CD4-positive, alpha-beta T cell treated with Interleukin-15 for 1 hour (primary cell): ENCODE data around the gene FANCE.
"Not testable (repeated sequence)": the region's sequence is repeated elsewhere in the genome, so short reads cannot be mapped to it uniquely, and the experiment has no call there.

Experiments
- DNase-seq: peaks from one replicate; pipeline ENCODE4 v3.0.0-alpha.2; 2020

FANCE gene

GRCh38 chr6:35435074-35435837, 16.9 kb upstream of the FANCE start:
- no peak for DNase-seq

DNA sequence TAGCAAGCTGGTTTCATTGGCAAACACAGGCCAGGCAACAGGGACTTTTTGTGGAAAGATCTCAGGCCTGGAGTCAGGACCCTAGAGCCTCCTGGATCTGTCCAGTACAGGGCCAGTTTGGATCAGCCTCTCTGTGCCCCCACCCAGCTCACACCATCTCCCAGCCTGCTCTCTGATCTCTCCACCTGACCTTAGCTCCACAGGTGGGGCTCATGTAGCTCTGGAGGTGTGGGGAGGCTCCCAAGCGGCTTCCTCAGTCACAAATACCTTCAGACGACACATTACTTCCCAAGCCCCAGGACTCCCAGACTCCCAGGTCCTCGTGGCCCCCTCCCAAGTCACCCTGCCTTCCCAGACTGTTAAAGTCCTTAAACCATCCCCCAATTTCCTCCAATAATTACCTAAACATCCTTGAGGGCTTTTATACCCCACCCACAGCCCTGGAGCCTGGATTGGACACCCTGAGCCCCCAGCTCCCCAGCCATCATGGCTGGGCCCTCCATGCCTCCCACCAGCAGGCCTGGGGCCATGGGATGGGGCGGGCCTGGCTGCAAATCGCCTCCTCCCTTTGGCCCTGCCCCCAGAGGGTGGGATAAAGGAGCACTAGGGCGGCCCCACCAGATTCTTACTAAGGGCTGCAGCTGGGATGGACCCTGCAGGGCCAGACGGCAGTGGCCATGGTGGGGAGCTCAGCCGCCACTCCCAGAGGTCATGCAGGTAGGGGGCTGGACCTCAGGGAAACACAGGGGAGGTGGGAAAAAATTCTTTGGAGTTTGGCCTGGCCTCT, 15.9 kb upstream of the FANCE start:
- no peak for DNase-seq

DNA sequence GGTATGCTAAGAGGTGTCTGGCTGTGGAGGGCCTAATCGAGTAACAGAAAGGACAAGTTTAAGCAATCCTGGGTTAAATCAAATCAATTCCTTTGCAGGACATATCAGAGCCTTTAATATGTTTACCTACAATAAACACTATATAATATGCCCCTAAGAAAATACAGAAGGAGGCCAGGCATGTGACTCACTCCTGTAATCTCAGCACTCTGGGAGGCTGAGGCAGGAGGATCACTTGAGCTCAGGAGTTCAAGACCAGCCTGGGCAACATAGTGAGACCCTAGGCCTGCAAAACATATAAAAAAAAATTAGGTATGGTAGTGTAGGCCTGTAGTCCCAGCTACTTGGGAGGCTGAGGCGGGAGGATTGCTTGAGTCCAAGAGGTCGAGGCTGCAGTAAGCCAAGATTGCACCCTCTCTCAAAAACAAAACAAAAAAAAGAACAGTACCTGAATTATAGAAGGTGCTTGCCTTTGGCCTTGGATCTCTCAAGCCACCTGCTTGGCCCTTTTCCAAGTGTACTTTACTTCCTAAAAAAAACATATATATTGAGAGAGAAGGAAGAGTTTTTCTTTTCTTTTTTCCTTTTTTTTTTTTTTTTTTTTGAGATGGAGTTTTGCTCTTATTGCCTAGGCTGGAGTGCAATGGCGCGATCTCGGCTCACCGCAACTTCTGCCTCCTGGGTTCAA, 13.6 kb upstream of the FANCE start:
- DNase-seq: not testable (repeated sequence)

GRCh38 chr6:35439308-35439707, 12.8 kb upstream of the FANCE start:
- no peak for DNase-seq

GRCh38 chr6:35441205-35441604, 10.9 kb upstream of the FANCE start:
- DNase-seq: no peak

GRCh38 chr6:35441642-35442041, 10.5 kb upstream of the FANCE start:
- no peak for DNase-seq

DNA sequence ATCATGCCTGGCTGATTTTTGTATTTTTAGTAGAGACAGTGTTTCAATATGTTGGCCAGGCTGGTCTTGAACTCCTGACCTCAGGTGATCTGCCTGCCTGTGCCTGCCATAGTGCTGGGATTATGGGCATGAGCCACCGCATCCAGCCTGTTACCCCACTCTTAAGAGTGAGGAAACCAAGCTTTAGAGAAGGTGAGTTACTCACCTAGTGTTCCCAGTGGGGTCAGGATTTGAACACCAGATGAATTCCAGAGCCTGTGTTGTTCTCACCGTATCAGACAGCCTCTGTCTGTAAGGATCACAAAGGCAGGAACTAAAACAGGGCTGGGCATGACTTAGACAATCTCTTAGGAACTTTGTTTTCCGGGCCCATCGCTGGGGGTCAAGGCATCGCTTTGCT, 9.4 kb upstream of the FANCE start:
- no peak for DNase-seq

GRCh38 chr6:35443341-35444030, 8.7 kb upstream of the FANCE start:
- no peak for DNase-seq

DNA sequence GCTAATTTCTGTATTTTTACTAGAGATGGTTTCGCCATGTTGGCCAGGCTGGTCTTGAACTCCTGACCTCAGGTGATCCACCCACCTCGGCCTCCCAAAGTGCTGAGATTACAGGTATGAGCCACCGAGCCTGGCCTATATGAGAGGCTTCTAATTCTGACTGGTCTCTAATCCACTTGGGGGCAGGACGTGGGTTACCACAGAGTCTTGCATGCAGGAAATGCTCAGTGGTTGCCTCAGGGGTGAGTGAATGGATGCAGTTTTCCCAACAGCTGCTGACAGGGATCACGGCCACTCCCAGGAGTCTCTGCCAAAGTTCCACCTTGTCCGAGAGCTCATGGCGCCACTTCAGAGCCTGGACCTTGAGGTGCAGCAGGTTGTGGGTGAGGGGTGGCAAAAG, 6.4 kb upstream of the FANCE start:
- DNase-seq: no peak

- no peak for DNase-seq
Observed at GRCh38 chr6:35448191-35448590, 3.9 kb upstream of the FANCE start.

DNA sequence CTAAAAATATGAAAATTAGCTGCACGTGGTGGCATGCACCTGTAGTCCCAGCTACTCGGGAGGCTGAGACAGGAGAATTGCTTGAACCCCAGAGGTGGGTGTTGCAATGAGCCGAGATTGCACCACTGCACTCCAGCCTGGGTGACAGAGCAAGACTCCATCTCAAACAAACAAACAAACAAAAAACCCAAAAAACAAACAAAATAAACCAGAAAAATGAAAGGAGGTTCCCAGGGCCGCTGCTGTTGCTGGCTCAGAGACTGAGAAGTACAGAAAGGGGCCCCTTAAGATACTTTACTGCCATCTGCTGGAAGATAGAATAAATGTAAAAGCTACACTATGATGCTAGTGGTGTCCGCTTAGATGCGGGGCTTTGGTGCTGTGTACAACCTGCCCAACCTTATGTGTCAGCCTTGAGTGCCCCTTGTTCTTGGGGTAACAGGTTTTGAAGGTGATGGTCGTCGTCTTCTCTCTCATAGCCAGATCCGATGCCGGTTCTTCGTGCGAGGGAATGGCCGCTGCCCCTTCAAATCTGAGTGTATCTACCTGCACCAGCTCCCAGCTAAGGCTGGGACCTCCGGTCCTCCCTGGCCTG, 2.8 kb upstream of the FANCE start:
- peak; percentile 29 for DNase-seq

- no peak for DNase-seq
Observed at GRCh38 chr6:35451354-35452182, 570 bp upstream of the FANCE start.

GRCh38 chr6:35453236-35453635, 1.1 kb downstream of the FANCE start:
- no peak for DNase-seq

DNA sequence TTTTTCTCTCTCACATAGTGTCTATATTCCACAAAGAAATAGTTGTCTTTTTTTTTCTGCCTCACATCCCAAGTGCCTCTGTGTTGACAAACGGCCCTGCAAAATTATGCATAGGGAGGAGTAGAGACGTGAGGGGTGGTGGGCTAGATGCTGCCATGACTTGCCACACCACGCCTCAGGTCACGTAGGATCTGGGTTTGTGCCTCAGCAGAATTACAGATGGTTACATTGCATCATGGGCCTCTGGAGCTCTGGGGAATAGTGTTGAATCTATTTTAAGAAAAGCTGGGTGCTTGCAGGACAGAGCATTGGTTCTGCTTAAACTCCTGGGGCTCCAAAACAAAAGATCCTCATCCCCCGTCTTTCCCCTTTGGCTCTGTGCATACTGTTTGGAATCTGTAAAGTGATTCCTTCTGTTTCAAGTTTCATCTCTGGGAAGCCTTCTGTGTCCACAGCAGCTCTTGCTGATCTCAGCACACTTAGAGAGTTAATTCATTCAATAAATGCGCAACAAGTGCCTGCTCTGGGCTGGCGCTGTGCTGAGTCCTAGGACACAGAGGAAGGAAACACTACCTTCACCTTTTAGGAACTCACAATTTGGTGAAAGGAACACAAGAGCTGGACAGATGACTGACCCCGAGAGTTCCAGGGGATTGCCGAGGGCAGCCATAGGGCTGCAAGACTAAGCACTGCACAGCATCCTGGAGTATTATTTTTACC, 2.4 kb downstream of the FANCE start:
- DNase-seq: no peak

GRCh38 chr6:35457907-35458306, 5.8 kb downstream of the FANCE start:
- no peak for DNase-seq

DNA sequence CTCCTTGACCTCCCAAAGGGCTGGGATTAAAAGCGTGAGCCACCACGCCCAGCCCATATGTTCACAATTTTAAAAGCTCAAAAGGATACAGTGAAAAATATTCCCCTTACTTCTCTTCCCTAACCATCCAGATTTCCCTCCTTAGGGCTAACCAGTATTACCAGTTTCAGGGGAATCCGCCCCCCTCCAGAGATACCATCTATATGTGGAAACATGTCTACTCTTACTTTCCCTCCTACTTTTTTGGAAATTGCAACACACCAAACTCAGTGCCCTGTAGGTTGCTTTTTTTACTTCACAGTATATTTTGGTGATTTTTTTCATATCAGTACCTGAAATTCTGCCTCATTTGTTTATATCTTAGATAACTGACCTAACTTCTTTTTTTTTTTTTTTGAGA, 9.1 kb downstream of the FANCE start:
- DNase-seq: no peak

GRCh38 chr6:35463292-35463691, 11.2 kb downstream of the FANCE start:
- no peak for DNase-seq

DNA sequence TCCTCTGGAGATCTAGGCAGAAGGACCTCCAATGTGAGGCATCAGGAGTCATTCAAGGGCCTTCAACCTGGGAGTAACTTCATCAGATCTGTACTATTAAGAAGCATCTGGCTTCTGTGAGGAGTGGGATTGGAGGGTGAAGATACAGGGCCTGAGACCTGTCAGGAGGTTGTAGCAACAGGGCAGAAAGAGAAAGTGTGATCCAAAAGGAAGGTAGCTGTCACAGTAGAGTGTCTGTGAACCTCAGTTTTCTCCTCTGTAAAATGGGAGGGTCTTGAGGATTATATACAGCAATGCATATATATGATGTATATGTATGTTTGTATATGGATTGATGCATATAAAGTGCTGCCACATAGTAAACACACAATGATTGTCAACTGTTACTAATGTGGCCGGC, 13.5 kb downstream of the FANCE start:
- DNase-seq: no peak

DNA sequence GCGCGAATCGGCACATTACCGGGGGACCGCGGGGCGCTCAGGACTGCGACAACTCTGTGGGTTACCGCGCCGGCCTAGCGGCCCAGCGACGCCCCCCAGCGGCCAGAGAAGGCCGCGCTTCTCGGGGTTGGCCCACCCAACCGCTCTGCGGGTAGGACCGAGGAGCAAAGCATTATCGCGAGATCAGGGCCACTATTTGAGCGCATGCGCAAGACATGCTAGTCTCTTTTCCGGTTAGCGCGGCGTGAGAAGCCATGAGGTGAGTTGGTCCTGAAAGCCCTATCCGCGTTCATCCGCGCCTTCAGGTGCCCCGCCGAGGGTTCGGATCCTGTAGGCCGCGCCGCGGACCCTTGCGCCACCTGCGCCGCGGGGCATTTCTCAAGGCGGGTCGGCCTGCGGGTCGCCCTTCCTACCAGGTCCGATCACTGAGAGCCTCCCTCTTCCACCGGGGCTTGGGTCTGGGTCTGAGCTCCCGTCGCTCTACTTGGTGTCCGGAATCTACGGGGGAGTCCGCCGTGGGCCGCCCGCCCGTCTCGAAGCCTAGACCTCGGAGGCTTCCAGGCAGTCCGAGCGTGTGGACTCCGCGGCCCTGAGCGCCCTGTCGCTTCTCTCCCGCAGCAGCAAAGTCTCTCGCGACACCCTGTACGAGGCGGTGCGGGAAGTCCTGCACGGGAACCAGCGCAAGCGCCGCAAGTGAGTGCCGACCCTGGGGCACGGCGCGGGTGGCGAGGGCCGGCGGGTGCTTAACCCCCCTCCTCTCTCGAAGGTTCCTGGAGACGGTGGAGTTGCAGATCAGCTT, 16.2 kb downstream of the FANCE start, which contains the start of gene RPL10A:
RPL10A (plus strand) TSS at position 221 of the 799 bp plus-strand sequence; CDS start at position 255, 34 bp downstream.
- DNase-seq: peak; percentile 97
